Measurements from ENCODE around the gene C2CD2.
"Not testable (repeated sequence)": the region's sequence is repeated elsewhere in the genome, so short reads cannot be mapped to it uniquely, and the experiment has no call there.

C2CD2 gene

DNA sequence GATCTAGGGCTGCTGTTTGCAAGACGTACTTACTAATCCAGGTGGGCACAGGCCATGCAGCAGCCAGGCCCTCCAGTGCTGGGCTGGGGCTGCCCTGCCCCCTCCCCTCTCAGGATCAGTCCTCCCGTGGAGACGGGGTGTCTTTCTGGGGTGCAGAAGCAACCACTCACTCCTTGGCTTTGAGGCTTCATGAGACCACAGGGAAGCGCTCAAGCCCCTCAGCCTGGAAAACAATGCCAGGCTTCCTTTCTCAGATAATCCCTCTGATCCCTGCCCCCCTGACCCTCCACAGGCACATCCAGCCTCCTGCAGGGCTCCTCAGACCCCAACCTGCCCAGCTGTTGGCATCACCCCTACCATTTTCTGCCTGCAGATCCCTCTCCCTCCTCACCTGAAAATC is 13.9 kb upstream of the C2CD2 start:
- H3K36me3 Mint-ChIP-seq (ENCODE audit: low read depth) = no peaks in the 10 kb centered on the region
- H3K27ac Mint-ChIP-seq = no peak overlapping the region
- no peaks in the 10 kb centered on the region for H3K4me1 Mint-ChIP-seq (ENCODE audit: low read depth)
- no peaks in the 10 kb centered on the region for H3K9me3 Mint-ChIP-seq
- peaks cover 4% of the 10 kb centered on the region for H3K27me3 Mint-ChIP-seq
- no peak overlapping the region for H3K4me3 Mint-ChIP-seq
- peak; percentile 21 for DNase-seq

DNA sequence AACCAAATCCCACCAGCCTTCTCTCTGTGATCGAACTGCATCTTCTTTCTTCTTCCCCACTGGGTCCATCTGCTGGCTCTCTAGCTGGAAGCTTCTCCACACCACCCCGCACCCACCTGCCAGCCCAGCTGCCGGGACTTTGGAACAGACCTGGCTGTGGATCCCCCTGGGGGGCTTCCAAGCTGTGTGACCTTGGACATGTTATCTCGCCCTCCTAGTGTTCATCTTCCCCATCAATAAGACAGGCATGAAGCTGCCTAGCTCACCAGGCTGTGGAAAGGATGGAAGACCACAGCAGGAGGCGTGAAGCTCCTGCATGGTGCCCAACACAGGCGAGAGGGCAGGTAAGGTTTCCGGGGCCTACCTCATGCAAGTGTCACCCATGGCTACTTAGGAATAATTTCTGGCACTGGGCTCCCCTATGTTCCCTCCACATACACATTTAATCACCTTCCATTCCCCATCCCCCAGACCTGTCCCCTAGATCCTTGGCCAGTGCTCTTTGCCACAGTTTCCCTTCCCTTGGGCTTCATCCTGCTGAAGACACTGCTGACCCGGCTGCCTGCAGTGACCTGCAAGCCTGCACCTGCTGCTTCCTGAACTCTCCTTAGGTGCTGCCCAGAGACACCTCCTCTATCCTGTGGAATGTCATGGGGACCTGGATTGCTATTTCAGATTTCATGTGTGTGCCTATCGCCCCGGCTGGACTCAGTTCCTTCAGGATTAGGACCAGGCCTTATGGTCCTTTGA is 13.2 kb upstream of the C2CD2 start:
- Mint-ChIP-seq H3K27ac (no peak overlapping the region), H3K27me3 (peaks cover 11% of the 10 kb centered on the region), H3K9me3 (no peaks in the 10 kb centered on the region), H3K36me3 (ENCODE audit: low read depth) (no peaks in the 10 kb centered on the region), H3K4me3 (no peak overlapping the region), H3K4me1 (ENCODE audit: low read depth) (no peaks in the 10 kb centered on the region)
- DNase-seq = peak; percentile 20

DNA sequence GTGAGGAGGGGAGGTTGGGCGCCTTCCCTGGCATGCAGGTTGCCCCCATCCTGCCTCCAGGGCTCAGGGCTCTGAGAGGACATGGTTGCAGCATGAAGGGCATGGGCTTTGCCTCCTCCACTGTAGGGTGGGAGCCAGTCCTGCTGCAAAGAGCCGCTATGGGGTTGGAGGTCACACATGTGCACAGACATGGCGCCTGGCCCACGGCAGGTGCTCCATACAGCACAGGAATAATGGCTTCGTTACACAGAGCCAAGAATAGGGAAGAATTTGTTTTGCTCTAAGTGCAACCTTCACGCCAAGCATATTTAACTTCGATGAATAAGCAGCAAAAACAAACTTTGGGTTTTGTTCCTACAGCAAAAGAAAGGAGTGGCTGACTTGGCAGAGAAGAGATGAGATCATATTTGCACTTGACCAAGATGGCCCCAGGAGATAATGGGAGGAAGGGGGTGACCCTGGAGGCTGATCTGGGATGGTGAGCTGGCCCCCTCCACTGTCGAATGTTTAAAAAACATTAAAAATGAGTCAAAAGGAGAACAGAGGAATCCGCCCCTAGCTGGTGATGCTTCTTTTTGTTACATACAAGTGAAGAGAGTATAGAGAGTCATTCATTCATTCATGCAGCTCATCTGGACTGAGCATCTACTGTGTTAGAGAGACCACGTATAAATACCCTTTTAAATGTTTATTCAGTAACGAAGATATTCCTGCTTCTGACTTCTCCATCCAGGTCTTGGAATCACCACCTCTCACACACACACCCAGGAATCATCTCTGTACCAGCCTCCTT is 12.4 kb upstream of the C2CD2 start:
- H3K27me3 Mint-ChIP-seq = peaks cover 19% of the 10 kb centered on the region
- H3K4me1 Mint-ChIP-seq (ENCODE audit: low read depth) = peaks cover 4% of the 10 kb centered on the region
- DNase-seq = peak; percentile 2
- no peak overlapping the region for H3K4me3 Mint-ChIP-seq
- no peak overlapping the region for H3K27ac Mint-ChIP-seq
- no peaks in the 10 kb centered on the region for H3K36me3 Mint-ChIP-seq (ENCODE audit: low read depth)
- H3K9me3 Mint-ChIP-seq = no peaks in the 10 kb centered on the region

DNA sequence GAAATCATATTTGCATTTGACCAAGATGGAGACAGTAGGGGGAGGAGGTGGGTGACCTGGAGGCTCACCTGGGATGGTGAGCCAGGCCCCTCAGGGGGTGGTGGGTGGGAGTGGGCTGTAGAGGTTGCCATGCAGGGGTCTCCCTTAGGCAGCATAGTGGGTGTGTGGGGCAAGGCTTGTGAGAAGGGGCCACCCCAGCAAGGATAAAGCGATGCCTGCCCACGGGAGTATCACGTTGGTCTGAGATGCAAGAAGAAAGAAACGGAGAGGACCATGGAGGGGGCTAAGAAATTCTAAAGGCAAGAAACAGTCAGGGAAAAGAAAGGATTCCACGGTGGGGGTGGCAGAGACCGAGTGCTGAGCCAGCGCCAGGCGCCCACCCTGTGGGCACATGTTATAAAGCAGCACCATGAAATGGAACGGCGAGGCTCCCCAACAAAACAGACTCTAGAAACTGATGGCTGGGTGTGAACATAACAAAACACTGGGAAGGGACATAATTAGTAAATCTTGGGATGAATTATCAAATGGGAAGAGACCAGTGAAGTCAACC is 11.7 kb upstream of the C2CD2 start:
- Mint-ChIP-seq H3K36me3 (ENCODE audit: low read depth) (no peaks in the 10 kb centered on the region), H3K4me3 (no peak overlapping the region), H3K4me1 (ENCODE audit: low read depth) (peaks cover 5% of the 10 kb centered on the region)

DNA sequence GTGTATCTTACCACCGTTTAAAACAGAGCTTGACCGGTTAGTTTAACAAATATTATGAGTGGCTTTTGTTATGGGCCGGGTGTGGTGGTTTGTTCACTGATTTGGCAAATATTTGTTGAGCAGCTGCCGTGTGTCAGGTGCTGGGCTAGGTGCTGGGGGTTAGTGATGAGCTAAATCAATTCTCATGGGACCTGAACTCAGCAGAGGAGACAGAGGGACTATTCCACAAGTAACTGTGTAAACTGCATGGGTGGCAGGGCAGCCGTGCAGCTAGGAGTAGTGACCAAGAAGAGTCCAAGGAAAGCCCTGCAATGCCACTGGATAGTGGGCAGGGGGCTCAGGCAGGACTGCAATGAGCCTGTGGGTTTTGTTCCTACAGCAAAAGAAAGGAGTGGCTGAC is 11.2 kb upstream of the C2CD2 start:
- Mint-ChIP-seq H3K9me3 (no peaks in the 10 kb centered on the region), H3K4me3 (no peak overlapping the region)
- DNase-seq = no peak

More for the DNA sequence above, 11.7 kb upstream of the C2CD2 start:
- peaks cover 23% of the 10 kb centered on the region for H3K27me3 Mint-ChIP-seq
- no peaks in the 10 kb centered on the region for H3K9me3 Mint-ChIP-seq
- peak; percentile 5 for DNase-seq
- no peak overlapping the region for H3K27ac Mint-ChIP-seq

DNA sequence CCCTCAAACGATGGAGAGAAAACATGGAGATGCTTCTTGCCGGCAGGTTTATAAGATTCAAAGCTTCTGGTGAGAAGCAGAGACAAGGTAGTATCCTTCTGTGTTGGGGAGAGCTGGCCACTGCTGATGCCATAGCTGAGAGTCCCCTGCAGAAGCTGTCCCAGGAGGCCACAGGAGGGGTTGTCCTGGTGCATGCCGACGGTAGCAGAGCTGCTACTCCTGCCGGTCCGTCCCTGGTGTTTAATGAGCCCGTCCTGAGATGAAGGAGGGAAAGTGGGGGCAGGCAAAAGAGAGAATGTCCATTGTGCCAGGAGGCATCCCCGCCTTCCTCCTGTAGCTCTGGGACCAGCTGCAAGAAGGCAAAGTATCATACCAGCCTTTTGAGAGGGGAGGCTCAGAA is 10.4 kb upstream of the C2CD2 start:
- Mint-ChIP-seq H3K36me3 (ENCODE audit: low read depth) (no peaks in the 10 kb centered on the region), H3K27ac (no peak overlapping the region), H3K27me3 (peaks cover 24% of the 10 kb centered on the region), H3K4me1 (ENCODE audit: low read depth) (peaks cover 5% of the 10 kb centered on the region), H3K4me3 (no peak overlapping the region), H3K9me3 (no peaks in the 10 kb centered on the region)
- no peak for DNase-seq

More for the DNA sequence above, 11.2 kb upstream of the C2CD2 start:
- no peak overlapping the region for H3K27ac Mint-ChIP-seq
- peaks cover 5% of the 10 kb centered on the region for H3K4me1 Mint-ChIP-seq (ENCODE audit: low read depth)
- no peaks in the 10 kb centered on the region for H3K36me3 Mint-ChIP-seq (ENCODE audit: low read depth)
- H3K27me3 Mint-ChIP-seq = peaks cover 24% of the 10 kb centered on the region

DNA sequence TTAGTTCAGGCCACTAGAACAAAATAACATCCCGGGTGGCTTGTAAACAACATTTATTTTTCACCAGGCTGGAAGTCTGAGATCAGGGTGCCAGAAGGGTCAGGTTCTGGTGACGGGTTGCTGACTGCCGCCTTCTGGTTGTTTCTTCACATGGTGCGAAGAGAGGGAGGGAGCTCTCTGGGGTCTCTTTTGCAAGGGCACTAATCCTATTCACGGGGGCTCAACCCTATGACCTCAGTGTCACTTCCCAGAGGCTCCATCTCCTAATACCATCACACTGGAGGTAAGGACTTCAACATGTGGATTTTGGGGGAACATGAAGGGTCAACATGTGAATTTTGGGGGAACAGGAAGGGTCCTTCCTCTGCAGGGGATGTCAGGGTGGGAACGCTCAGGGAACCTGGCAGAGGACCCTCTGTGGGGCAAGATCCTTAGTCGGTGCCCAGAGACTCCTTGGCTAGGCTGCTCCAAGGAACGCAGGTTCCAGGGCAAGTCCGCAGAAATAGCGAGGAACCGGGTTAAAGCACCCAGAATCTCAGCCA is 8.7 kb upstream of the C2CD2 start:
- Mint-ChIP-seq H3K9me3 (no peaks in the 10 kb centered on the region), H3K36me3 (ENCODE audit: low read depth) (no peaks in the 10 kb centered on the region), H3K27me3 (peaks cover 24% of the 10 kb centered on the region), H3K4me3 (no peak overlapping the region), H3K27ac (no peak overlapping the region), H3K4me1 (ENCODE audit: low read depth) (peaks cover 7% of the 10 kb centered on the region)
- DNase-seq = peak; percentile 7

DNA sequence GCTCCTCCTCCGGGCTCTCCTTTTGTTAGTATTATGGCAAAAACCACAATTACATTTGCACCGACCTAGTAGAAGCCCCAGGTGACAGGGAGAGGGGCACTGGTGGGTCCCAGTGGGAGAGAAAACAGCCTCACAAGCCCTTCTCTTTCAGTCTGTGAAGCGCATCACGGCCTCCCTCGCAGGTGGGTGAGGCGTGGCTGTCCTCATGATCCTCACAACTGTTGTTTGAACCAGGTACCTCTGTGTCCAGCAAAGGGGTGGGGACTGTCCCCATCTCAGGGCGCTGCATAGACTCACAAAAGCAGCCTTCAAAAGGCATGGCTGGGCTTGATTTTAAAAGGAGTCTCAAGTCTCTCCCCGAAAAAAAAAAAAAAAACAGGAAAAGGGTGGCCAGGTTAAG is 7.9 kb upstream of the C2CD2 start:
- Mint-ChIP-seq H3K9me3 (no peaks in the 10 kb centered on the region), H3K4me1 (ENCODE audit: low read depth) (peaks cover 14% of the 10 kb centered on the region), H3K27me3 (peaks cover 24% of the 10 kb centered on the region), H3K27ac (no peak overlapping the region), H3K4me3 (no peak overlapping the region), H3K36me3 (ENCODE audit: low read depth) (no peaks in the 10 kb centered on the region)
- DNase-seq = peak; percentile 19

DNA sequence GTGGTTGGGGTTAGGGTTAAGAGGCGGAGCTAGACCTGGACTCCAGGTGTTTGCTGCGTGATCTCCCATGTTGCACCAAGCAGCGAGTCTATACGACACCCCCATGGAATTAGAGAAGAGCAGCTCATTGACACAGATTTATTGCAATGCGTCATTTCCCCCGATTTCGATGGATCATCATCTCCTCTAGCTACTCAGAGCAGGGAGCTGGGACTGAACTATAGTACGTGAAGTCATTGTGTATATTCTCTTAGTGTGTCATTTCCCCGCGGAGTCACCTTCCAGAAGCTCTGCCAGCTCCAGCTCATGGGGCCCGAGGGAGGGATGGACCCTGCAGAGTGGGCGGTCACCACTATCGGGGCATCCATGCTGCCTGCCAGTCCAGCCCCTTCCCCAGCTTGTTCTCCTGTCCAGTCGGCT is 7.5 kb upstream of the C2CD2 start:
- peaks cover 14% of the 10 kb centered on the region for H3K4me1 Mint-ChIP-seq (ENCODE audit: low read depth)
- peaks cover 24% of the 10 kb centered on the region for H3K27me3 Mint-ChIP-seq
- no peaks in the 10 kb centered on the region for H3K36me3 Mint-ChIP-seq (ENCODE audit: low read depth)
- no peak overlapping the region for H3K27ac Mint-ChIP-seq
- H3K9me3 Mint-ChIP-seq = no peaks in the 10 kb centered on the region
- DNase-seq = peak; percentile 20
- no peak overlapping the region for H3K4me3 Mint-ChIP-seq

DNA sequence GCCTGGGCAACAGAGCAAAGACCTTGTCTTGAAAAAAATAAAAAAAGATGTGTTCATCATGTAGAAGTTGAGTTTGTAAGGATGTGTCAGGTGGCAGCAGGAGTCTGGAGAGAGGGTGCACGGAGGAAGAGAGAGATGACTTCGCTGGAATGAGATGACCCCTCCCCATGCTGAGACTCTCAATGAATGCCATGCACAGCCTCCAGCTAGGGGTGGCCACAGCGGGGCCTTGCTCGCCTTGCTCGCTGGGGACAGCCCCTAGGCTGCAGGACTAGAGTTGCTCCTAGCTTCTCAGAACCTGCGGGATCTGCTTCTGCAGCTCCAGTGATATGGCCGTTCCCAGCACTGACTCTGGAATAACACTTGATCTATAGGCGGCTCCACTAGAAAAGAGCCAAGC is 6.6 kb upstream of the C2CD2 start:
- no peak overlapping the region for H3K4me3 Mint-ChIP-seq
- peaks cover 14% of the 10 kb centered on the region for H3K4me1 Mint-ChIP-seq (ENCODE audit: low read depth)
- no peak overlapping the region for H3K27ac Mint-ChIP-seq
- peaks cover 27% of the 10 kb centered on the region for H3K27me3 Mint-ChIP-seq
- DNase-seq = peak; percentile 7
- H3K9me3 Mint-ChIP-seq = no peaks in the 10 kb centered on the region
- no peaks in the 10 kb centered on the region for H3K36me3 Mint-ChIP-seq (ENCODE audit: low read depth)

DNA sequence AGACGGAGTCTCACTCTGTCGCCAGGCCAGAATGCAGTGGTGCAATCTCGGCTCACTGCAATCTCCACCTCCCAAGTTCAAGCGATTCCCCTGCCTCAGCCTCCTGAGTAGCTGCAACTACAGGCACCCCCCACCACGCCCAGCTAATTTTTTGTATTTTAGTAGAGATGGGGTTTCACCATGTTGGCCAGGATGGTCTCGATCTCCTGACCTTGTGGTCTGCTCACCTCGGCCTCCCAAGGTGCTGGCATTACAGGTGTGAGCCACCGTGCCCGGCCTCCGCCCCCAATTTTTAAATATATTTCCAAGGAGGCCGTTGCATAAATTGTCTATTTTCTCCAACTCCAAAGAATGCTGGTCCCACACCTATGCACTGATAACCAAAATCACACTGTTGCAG is 5.9 kb upstream of the C2CD2 start:
- peaks cover 34% of the 10 kb centered on the region for H3K27me3 Mint-ChIP-seq
- peaks cover 15% of the 10 kb centered on the region for H3K4me1 Mint-ChIP-seq (ENCODE audit: low read depth)
- H3K27ac Mint-ChIP-seq; H3K9me3 Mint-ChIP-seq; H3K36me3 Mint-ChIP-seq (ENCODE audit: low read depth); H3K4me3 Mint-ChIP-seq; DNase-seq: not testable (repeated sequence)

DNA sequence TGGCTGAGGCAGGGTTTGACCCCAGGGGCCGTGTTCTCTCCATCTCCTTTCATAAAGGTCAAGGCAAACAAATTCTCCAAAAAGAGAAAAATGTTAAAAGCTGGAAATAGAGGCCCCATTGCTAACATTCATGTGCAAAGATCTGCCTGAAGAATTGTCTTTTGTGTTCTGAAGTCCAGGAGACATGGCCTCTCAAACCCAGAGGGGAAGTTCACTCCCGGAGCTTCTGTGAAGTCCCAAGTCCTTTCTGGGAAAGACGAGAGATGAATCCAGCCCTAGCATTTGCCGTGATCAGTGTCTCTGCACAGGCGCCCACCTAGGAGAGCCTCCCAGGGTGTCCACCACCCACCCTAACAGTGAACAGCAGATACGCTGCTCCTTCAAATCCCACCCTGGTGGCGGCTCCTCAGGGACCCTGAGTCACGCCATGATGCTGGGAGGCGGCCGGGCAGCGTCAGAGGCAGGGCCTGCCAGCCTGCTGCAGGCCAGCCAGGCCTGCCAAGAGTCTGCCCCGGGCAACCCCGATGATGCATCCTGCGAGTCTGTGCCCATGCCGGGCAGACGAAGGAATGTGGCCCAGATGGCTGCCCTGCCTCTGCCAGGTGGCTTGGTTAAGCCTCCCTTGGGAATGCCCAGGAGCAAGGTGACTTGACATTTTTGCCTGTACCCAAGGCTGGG is 5.2 kb upstream of the C2CD2 start:
- Mint-ChIP-seq H3K27me3 (peaks cover 40% of the 10 kb centered on the region), H3K4me3 (no peak overlapping the region), H3K36me3 (ENCODE audit: low read depth) (no peaks in the 10 kb centered on the region), H3K27ac (no peak overlapping the region), H3K9me3 (no peaks in the 10 kb centered on the region), H3K4me1 (ENCODE audit: low read depth) (peaks cover 21% of the 10 kb centered on the region)
- DNase-seq = peak; percentile 22

DNA sequence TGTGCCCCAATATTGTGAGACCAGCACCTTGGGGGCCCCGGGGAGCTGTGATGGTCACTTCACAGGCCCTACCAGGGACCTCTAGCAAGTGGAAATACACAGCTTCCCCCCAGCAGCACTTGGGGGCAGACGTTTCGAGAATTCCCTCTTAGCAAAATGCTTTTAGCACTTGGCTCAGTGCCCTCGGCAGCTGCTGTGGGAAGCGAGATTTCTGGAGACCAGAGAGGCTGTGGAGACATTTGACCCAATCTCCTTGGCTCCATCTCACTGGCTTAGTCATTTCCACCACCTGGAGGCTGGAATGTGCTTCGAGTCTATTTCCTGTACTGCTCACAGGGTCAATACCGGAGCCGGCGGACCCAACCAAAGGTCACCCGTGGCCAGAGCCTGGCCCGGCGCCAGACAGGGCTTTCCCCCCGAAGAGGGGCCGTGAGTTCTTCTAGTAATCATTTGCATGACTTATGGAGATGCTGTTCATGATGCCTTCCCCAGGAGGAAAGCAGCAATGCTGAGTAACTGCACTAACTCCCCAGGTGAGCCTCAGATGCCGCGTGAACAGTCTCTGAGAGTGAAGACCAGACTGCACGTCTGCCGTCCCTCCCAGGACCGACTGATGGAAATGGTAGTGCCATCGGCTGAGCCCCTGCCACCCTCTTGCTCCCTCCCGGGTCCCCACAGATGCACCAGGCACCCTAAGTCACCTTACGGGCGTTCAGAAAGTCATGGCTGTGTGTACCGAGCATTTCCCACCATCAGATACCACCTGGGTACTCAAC is 4.4 kb upstream of the C2CD2 start:
- Mint-ChIP-seq H3K9me3 (no peaks in the 10 kb centered on the region), H3K27ac (no peak overlapping the region), H3K4me3 (no peak overlapping the region), H3K36me3 (ENCODE audit: low read depth) (no peaks in the 10 kb centered on the region), H3K27me3 (peaks cover 38% of the 10 kb centered on the region), H3K4me1 (ENCODE audit: low read depth) (peaks cover 21% of the 10 kb centered on the region)
- no peak for DNase-seq

Measured in activated T-cell treated with anti-CD3 and anti-CD28 coated beads, Interleukin-2, amount 50 U/mL, for 24 hours (primary cell).